NCI-H748 (cell line): ENCODE results near the gene EIF2A.
A peak's percentile ranks its signal among the peaks of the same experiment; 100 is the strongest.
"Not testable (repeated sequence)": the region's sequence is repeated elsewhere in the genome, so short reads cannot be mapped to it uniquely, and the experiment has no call there.

Source experiments
- DNase-seq: peaks from one replicate; lab custom pipeline; 2025; ENCODE audit not compliant: unreplicated experiment; lab: John Stamatoyannopoulos, UW

EIF2A gene

GRCh38 chr3:150600647-150601530 is 54.3 kb downstream of the EIF2A start:
- DNase-seq, result not testable (repeated sequence)

- DNase-seq, result no peak
Measured at GRCh38 chr3:150602426-150603152, 56.0 kb downstream of the EIF2A start.

- DNase-seq, result peak; percentile 88
Measured at GRCh38 chr3:150603153-150603979, 56.8 kb downstream of the EIF2A start, which contains the start of gene SELENOT. Gene SELENOT, plus strand, starts transcription at chr3:150603321. Its CDS starts 42 bp downstream, at chr3:150603363.

- DNase-seq, result peak; percentile 49
Measured at GRCh38 chr3:150603980-150604319, 57.4 kb downstream of the EIF2A start.

- DNase-seq, result no peak
Measured at GRCh38 chr3:150605998-150606641, 59.5 kb downstream of the EIF2A start.

GRCh38 chr3:150607267-150608065 is 60.9 kb downstream of the EIF2A start:
- DNase-seq, result no peak

- no peak for DNase-seq
Measured at GRCh38 chr3:150609988-150610387, 63.4 kb downstream of the EIF2A start.

GRCh38 chr3:150610785-150611184 is 64.2 kb downstream of the EIF2A start:
- DNase-seq, result peak; percentile 59

GRCh38 chr3:150611666-150612065 is 65.1 kb downstream of the EIF2A start:
- no peak for DNase-seq

- no peak for DNase-seq
Measured at GRCh38 chr3:150612494-150612893, 65.9 kb downstream of the EIF2A start.

GRCh38 chr3:150613034-150613433 is 66.4 kb downstream of the EIF2A start:
- no peak for DNase-seq

GRCh38 chr3:150613709-150614480 is 67.3 kb downstream of the EIF2A start:
- DNase-seq, result no peak

- no peak for DNase-seq
Measured at GRCh38 chr3:150620002-150620689, 73.6 kb downstream of the EIF2A start.

- not testable (repeated sequence) for DNase-seq
Measured at GRCh38 chr3:150622955-150623354, 76.4 kb downstream of the EIF2A start.

- DNase-seq, result no peak
Measured at GRCh38 chr3:150623945-150624344, 77.4 kb downstream of the EIF2A start.

- DNase-seq, result no peak
Measured at GRCh38 chr3:150626148-150626930, 79.8 kb downstream of the EIF2A start.

GRCh38 chr3:150627557-150627956 is 81.0 kb downstream of the EIF2A start:
- DNase-seq, result no peak
